ENCODE results near the gene PVALEF.
"Not testable (repeated sequence)": the region's sequence is repeated elsewhere in the genome, so short reads cannot be mapped to it uniquely, and the experiment has no call there.

PVALEF gene

DNA sequence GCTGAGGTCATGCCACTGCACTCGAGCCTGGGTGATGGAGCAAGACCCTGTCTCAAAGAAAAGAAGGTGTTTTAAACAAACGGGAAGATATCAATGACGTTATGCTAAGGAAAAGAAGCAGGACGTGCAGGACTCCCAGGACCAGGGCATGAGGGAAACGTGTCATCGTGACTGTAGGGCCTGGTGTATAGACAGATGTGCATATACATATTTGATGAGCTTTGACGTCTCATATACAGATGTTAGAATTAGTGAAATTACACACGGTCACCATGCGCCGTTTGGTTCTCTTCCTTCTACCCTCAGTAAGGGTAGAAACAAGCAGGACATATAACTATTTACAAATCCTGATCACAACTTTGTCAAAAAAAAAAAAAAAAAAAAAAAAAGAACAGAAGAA, 17.6 kb upstream of the PVALEF start:
- Mint-ChIP-seq H3K4me3 (no peak overlapping the region), H3K36me3 (no peaks in the 10 kb centered on the region), H3K27ac (no peak overlapping the region), H3K4me1 (peaks cover 0 to 2% of the 10 kb centered on the region in 2 donors), H3K27me3 (peaks cover 25 to 33% of the 10 kb centered on the region in 2 donors), H3K9me3 (no peaks in the 10 kb centered on the region)
- ATAC-seq (replicated peaks): no peak
- no peak for DNase-seq

GRCh38 chr17:81148571-81148970, 16.7 kb upstream of the PVALEF start:
- Mint-ChIP-seq H3K27me3 (peaks cover 25 to 29% of the 10 kb centered on the region in 2 donors), H3K4me1 (no peaks in the 10 kb centered on the region), H3K9me3 (no peaks in the 10 kb centered on the region), H3K36me3 (no peaks in the 10 kb centered on the region), H3K4me3 (no peak overlapping the region), H3K27ac (no peak overlapping the region)
- DNase-seq (no peak), ATAC-seq (replicated peaks) (no peak)

DNA sequence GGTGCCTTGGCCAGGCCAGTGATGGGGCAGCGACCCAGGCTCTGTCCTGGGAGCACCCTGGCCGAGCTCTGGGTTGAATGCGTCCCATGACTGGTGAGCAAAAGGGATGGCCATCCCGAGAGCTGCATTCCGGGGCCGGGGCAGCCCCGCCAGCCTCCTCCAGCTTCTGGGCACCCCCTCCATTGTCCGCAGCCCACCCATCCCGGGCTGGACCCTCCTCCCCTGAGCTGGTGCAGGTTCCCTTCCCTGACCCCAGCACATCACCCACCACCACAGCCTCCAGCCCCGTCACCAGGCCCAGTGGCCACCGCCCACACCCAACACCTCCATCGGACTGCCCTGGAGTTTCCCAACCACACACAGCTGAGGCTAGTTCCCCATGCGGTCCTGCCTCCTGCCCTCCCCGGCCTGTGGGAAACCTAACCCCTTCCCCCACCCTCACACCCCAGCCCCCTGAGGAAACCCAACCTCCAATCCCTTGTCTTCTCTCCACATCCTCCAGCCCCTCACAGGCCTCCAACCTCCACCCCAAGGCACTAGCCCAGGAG, 16.2 kb upstream of the PVALEF start:
- Mint-ChIP-seq H3K9me3 (no peaks in the 10 kb centered on the region), H3K4me1 (no peaks in the 10 kb centered on the region), H3K27me3 (peaks cover 25% of the 10 kb centered on the region in 2 donors), H3K36me3 (no peaks in the 10 kb centered on the region), H3K27ac (no peak overlapping the region), H3K4me3 (no peak overlapping the region)
- ATAC-seq (replicated peaks) (no peak), DNase-seq (no peak)

GRCh38 chr17:81150377-81151077, 14.8 kb upstream of the PVALEF start:
- Mint-ChIP-seq H3K27ac (no peak overlapping the region), H3K36me3 (no peaks in the 10 kb centered on the region), H3K4me3 (no peak overlapping the region), H3K27me3 (peaks cover 25% of the 10 kb centered on the region in 2 donors), H3K4me1 (no peaks in the 10 kb centered on the region), H3K9me3 (no peaks in the 10 kb centered on the region)
- DNase-seq: no peak
- no peak for ATAC-seq (replicated peaks)

- H3K36me3 Mint-ChIP-seq: no peaks in the 10 kb centered on the region
- ATAC-seq (replicated peaks) (no peak), DNase-seq (no peak)
- no peaks in the 10 kb centered on the region for H3K9me3 Mint-ChIP-seq
- no peaks in the 10 kb centered on the region for H3K4me1 Mint-ChIP-seq
- H3K27ac Mint-ChIP-seq: no peak overlapping the region
- H3K27me3 Mint-ChIP-seq: peaks cover 25% of the 10 kb centered on the region in 2 donors
- H3K4me3 Mint-ChIP-seq: no peak overlapping the region
These were observed 14.0 kb upstream of the PVALEF start for GRCh38 chr17:81151278-81151677.

- Mint-ChIP-seq H3K4me1 (no peaks in the 10 kb centered on the region), H3K9me3 (no peaks in the 10 kb centered on the region), H3K27me3 (peaks cover 25 to 26% of the 10 kb centered on the region in 2 donors), H3K36me3 (no peaks in the 10 kb centered on the region), H3K27ac (no peak overlapping the region), H3K4me3 (no peak overlapping the region)
- no peak for DNase-seq
- ATAC-seq (replicated peaks): no peak
These were observed 12.9 kb upstream of the PVALEF start for GRCh38 chr17:81152288-81152828.

DNA sequence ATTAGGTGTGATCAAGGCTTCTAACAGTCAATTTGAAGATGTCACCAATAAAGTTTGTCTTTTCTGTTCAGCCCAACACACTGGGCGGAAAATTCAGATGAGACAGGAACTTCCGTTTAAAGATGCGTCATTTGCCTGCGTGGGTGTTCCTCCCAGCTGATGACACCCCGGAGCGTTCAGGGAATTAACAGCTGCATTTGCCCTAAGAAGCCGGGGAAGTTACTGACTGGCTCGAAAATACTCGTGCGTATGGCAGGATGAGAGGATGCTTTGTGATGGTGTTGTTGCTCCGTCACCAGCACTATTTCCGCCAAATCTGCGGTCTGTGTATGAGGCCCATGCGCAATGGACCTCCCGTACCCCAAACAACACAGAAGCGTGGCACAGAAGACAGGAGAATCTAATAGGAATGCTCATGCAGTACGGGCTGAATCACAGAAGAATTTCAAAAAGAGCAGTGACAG, 11.9 kb upstream of the PVALEF start:
- Mint-ChIP-seq H3K9me3 (no peaks in the 10 kb centered on the region), H3K27ac (no peak overlapping the region), H3K36me3 (no peaks in the 10 kb centered on the region), H3K4me3 (no peak overlapping the region), H3K27me3 (peaks cover 24 to 32% of the 10 kb centered on the region in 2 donors), H3K4me1 (no peaks in the 10 kb centered on the region)
- no peak for DNase-seq
- ATAC-seq (replicated peaks): peak in 1 of 2 donors; percentile 33

- not testable (repeated sequence) for ATAC-seq (replicated peaks); H3K4me3 Mint-ChIP-seq; H3K4me1 Mint-ChIP-seq; DNase-seq; H3K9me3 Mint-ChIP-seq; H3K36me3 Mint-ChIP-seq; H3K27ac Mint-ChIP-seq
- peaks cover 24 to 37% of the 10 kb centered on the region in 2 donors for H3K27me3 Mint-ChIP-seq
These were observed 11.3 kb upstream of the PVALEF start for GRCh38 chr17:81154016-81154415.

DNA sequence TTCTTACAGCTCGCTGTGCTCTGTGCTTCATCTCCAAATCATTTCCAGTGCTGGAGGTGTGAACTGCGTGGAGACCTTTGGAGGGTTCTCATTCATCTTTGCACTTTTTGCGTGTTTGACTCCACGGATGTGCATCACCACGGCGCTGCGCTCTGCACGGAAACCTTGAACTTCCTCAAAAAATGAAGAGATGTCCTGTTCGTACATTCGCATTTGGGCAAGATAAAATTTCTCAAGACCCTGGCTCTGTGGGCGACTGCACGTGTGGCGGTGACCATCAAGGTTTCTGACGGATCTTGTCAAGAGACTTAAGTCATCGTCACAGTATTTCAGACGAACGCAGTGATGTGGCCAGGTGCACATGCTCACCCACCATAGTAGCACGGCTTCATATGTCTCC, 10.3 kb upstream of the PVALEF start:
- ATAC-seq (replicated peaks): no peak
- Mint-ChIP-seq H3K27ac (no peak overlapping the region), H3K9me3 (no peaks in the 10 kb centered on the region), H3K36me3 (no peaks in the 10 kb centered on the region), H3K27me3 (peaks cover 22 to 31% of the 10 kb centered on the region in 2 donors), H3K4me3 (no peak overlapping the region), H3K4me1 (no peaks in the 10 kb centered on the region)
- DNase-seq: no peak

DNA sequence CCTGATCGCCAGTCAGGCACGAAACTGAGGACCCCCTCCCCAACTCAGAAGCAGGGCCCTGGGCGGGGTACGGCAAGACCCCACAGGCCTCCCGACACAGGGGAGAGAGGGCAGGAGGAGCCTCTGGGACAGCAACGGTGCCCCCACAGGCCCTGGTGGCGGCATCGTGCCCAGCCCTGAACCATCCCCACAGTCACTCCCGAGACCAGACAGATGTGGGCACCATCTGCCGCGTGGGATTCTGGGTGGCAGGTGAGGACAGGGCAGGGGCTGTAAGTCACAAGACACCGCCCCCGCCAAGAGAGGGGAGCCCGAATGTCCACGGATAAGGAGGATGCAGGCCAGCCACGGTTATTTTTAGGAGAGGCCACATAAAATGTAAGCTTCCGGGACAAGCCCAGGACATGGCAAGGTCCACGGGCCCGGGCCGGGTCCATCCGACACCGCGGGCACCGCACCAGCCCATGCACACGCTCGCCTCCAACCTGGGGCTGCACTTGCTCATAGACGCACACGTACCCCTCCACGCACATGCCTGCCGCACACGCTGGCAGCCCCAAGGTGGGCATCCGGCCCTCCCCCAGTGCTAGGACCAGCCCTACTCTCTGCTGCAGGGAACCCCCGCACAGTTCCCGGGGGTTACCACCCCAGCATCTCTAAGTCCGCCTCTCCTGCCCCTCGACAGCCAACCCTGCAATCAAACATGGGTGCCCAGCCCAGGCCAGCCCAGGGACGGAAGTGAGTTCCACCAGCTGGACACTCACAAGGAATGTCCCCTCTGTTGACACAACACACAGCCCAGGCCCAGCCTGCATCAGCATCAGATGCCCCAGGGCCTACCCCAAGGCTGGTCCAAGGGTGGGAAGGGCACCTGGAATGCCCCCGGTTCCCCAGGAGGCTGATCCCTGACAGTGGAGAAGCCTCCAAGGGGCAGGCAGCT, 8.2 kb upstream of the PVALEF start:
- no peak for DNase-seq
- H3K9me3 Mint-ChIP-seq: no peaks in the 10 kb centered on the region
- no peak overlapping the region for H3K27ac Mint-ChIP-seq

GRCh38 chr17:81157848-81158687, 7.2 kb upstream of the PVALEF start:
- no peak overlapping the region for H3K4me3 Mint-ChIP-seq
- no peak overlapping the region for H3K27ac Mint-ChIP-seq
- peaks cover 30 to 45% of the 10 kb centered on the region in 2 donors for H3K27me3 Mint-ChIP-seq
- ATAC-seq (replicated peaks) (no peak), DNase-seq (no peak)
- no peaks in the 10 kb centered on the region for H3K36me3 Mint-ChIP-seq
- H3K9me3 Mint-ChIP-seq: no peaks in the 10 kb centered on the region
- H3K4me1 Mint-ChIP-seq: peaks cover 2 to 11% of the 10 kb centered on the region in 2 donors

More for the DNA sequence above, 8.2 kb upstream of the PVALEF start:
- Mint-ChIP-seq H3K4me1 (peaks cover 2 to 11% of the 10 kb centered on the region in 2 donors), H3K36me3 (no peaks in the 10 kb centered on the region), H3K4me3 (no peak overlapping the region), H3K27me3 (peaks cover 23 to 36% of the 10 kb centered on the region in 2 donors)
- ATAC-seq (replicated peaks): no peak

DNA sequence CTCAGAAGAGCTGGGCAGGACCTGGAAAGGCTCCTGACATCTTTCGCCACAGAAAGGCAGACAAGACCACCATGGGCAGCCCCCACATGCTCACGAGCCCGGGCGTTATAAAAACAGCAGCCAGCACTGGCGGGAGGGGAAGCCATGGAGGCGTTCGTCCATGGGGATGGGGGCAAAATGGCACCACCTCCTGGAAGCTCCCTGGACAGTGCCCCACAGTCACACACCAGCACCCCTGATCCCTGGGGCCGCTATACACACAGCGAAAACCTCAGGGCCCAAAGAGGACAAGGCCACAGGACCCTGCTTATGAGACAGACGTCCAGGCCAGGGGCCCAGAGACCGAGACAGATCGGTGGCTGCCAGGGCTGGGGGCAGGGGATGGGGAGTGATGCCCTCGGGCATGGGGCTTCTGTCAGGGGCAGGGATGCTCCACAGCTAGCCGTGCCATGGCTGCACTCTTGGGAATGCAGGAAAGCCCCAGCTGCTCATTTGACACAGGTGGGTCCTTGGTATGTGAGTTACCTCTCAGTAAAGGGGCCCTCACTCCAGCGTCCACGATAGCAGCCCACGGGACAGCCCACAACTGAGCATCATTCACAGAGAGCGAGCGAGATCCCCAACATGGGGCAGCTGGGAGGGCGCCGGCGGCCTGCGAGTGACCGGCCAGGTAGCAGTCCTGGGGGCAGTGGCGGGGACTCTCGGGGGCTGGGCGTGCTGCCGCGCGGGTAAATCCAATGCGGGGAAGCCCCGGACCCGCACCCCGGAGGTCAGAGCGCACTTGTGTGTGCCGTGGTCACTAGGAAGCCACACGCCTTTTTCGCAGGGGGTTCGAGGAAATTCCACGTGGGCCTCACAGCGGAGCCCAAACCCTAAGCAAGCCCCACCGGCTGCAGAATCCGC, 6.4 kb upstream of the PVALEF start:
- Mint-ChIP-seq H3K27ac (peak overlapping the region; percentile 56), H3K9me3 (no peaks in the 10 kb centered on the region), H3K27me3 (peaks cover 38 to 54% of the 10 kb centered on the region in 2 donors), H3K4me1 (peaks cover 2 to 11% of the 10 kb centered on the region in 2 donors), H3K36me3 (no peaks in the 10 kb centered on the region), H3K4me3 (no peak overlapping the region)
- DNase-seq: no peak
- ATAC-seq (replicated peaks): no peak
